MM.1S (cell line): Measurements from ENCODE around the gene SUPT3H.

Experiments
- EZH2 ChIP-seq: fragments of 300-600 bp; sonication (generic); optimal IDR thresholded peaks from 2 replicates; pipeline ENCODE3; 2017; ENCODE audit warnings: low read depth, mild to moderate bottlenecking, antibody characterized with exemption, low read length, mixed read lengths
- TF ChIP-seq, protein P1 (sequence below): fragments of 300-600 bp; sonication (generic); IDR thresholded peaks from 2 replicates; pipeline ENCODE4 v1.5.1; 2016; ENCODE audit warnings: antibody characterized with exemption, low read length, mixed read lengths

- TF ChIP-seq, protein P1, sequence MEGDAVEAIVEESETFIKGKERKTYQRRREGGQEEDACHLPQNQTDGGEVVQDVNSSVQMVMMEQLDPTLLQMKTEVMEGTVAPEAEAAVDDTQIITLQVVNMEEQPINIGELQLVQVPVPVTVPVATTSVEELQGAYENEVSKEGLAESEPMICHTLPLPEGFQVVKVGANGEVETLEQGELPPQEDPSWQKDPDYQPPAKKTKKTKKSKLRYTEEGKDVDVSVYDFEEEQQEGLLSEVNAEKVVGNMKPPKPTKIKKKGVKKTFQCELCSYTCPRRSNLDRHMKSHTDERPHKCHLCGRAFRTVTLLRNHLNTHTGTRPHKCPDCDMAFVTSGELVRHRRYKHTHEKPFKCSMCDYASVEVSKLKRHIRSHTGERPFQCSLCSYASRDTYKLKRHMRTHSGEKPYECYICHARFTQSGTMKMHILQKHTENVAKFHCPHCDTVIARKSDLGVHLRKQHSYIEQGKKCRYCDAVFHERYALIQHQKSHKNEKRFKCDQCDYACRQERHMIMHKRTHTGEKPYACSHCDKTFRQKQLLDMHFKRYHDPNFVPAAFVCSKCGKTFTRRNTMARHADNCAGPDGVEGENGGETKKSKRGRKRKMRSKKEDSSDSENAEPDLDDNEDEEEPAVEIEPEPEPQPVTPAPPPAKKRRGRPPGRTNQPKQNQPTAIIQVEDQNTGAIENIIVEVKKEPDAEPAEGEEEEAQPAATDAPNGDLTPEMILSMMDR, result no peak
- TF ChIP-seq EZH2, result no peak
Measured at GRCh38 chr6:44972709-44973108, 405.0 kb downstream of the SUPT3H start.
